Measurements from ENCODE around the gene ACP6.

GRCh38 chr1:147712605-147713004 is 42.3 kb upstream of the ACP6 start:
- TF ChIP-seq EZH2phosphoT487 (IDR thresholded peaks at IDR 0.05): no peak
- no peak for TF ChIP-seq CTCF (IDR thresholded peaks at IDR 0.05)
- TF ChIP-seq EZH2 (IDR thresholded peaks at IDR 0.05): no peak
